Activated T-cell treated with anti-CD3 and anti-CD28 coated beads, Interleukin-2, amount 50 U/mL, for 72 hours (primary cell): ENCODE measurements around the gene WDR77. TPM values are rescaled to one million over a fixed set of nuclear protein-coding genes. Genes with fewer than 3 reads are reported as not detected.

Experiments
- ATAC-seq, 2 donors: fragments of 150-1000 bp; cut with Tn5 transposase; replicated peaks in 1 of 2; 2 replicates each; pipeline ENCODE4 v1.10.0; 2021; ENCODE audit warnings: moderate library complexity in 2 of 2, mild to moderate bottlenecking in 1 of 2
- DNase-seq, 2 donors: peaks; one replicate each; pipeline ENCODE4 v3.0.0; 2021 to 2022; ENCODE audit warnings: mixed read lengths in 1 of 2
- H3K27ac Mint-ChIP-seq: one replicate; pipeline ENCODE4 v1.8.0; 2022; ENCODE audit warnings: mild to moderate bottlenecking, moderate library complexity, mixed read lengths
- H3K27me3 Mint-ChIP-seq: one replicate; pipeline ENCODE4 v1.8.0; 2022; ENCODE audit warnings: low read depth, mixed read lengths
- H3K36me3 Mint-ChIP-seq, 2 donors: one replicate each; pipeline ENCODE4 v1.8.0; 2022; ENCODE audit warnings: mixed read lengths in 2 of 2, mild to moderate bottlenecking in 1 of 2; ENCODE audit not compliant: insufficient read depth in 2 of 2
- H3K4me1 Mint-ChIP-seq: one replicate; pipeline ENCODE4 v1.8.0; 2022; ENCODE audit warnings: low read depth, mixed read lengths
- H3K4me3 Mint-ChIP-seq, 2 donors: one replicate each; pipeline ENCODE4 v1.8.0; 2022; ENCODE audit warnings: mild to moderate bottlenecking in 2 of 2, mixed read lengths in 2 of 2, moderate library complexity in 2 of 2
- H3K9me3 Mint-ChIP-seq, 2 donors: one replicate each; pipeline ENCODE4 v1.8.0; 2022; ENCODE audit warnings: mixed read lengths in 2 of 2
- total RNA-seq, 2 donors: library from RNA; stranded (reverse); gene quantifications; one replicate each; pipeline ENCODE4 v1.2.3, GENCODE V29; 2022

Gene WDR77
- total RNA-seq, 2 donors from 2014 or later: 15.7 to 21.5 TPM

- H3K27ac Mint-ChIP-seq: no peak overlapping the region
- ATAC-seq: no peak
- no peak for DNase-seq
- no peaks in the 10 kb centered on the region for H3K9me3 Mint-ChIP-seq
- H3K4me3 Mint-ChIP-seq: no peak overlapping the region
- no peaks in the 10 kb centered on the region for H3K27me3 Mint-ChIP-seq
- no peaks in the 10 kb centered on the region for H3K4me1 Mint-ChIP-seq
- peaks cover 2 to 26% of the 10 kb centered on the region in 2 donors for H3K36me3 Mint-ChIP-seq
Measured at GRCh38 chr1:111465754-111466153, 16.7 kb upstream of the WDR77 start.

- Mint-ChIP-seq H3K36me3 (peaks cover 5 to 33% of the 10 kb centered on the region in 2 donors), H3K27ac (peak overlapping the region; percentile 2), H3K27me3 (no peaks in the 10 kb centered on the region), H3K4me3 (no peak overlapping the region), H3K9me3 (no peaks in the 10 kb centered on the region), H3K4me1 (no peaks in the 10 kb centered on the region)
- ATAC-seq (no peak), DNase-seq (no peak)
Measured at GRCh38 chr1:111463029-111463683, 14.1 kb upstream of the WDR77 start.

- H3K4me1 Mint-ChIP-seq: no peaks in the 10 kb centered on the region
- no peaks in the 10 kb centered on the region for H3K9me3 Mint-ChIP-seq
- H3K36me3 Mint-ChIP-seq: peaks cover 5 to 39% of the 10 kb centered on the region in 2 donors
- DNase-seq (no peak), ATAC-seq (no peak)
- no peak overlapping the region for H3K27ac Mint-ChIP-seq
- no peak overlapping the region for H3K4me3 Mint-ChIP-seq
- H3K27me3 Mint-ChIP-seq: no peaks in the 10 kb centered on the region
Measured at GRCh38 chr1:111462370-111463028, 13.4 kb upstream of the WDR77 start.

- Mint-ChIP-seq H3K4me3 (no peak overlapping the region), H3K27ac (no peak overlapping the region), H3K27me3 (no peaks in the 10 kb centered on the region), H3K9me3 (no peaks in the 10 kb centered on the region), H3K4me1 (no peaks in the 10 kb centered on the region), H3K36me3 (peaks cover 8 to 44% of the 10 kb centered on the region in 2 donors)
- DNase-seq: no peak
- ATAC-seq: no peak
Measured at GRCh38 chr1:111461765-111462164, 12.7 kb upstream of the WDR77 start.

GRCh38 chr1:111455642-111456031, 6.6 kb upstream of the WDR77 start:
- peaks cover 14 to 41% of the 10 kb centered on the region in 2 donors for H3K36me3 Mint-ChIP-seq

GRCh38 chr1:111454859-111455641, 6.0 kb upstream of the WDR77 start:
- DNase-seq: peak; percentile 39 to 64
- peak; percentile 86 to 93 for ATAC-seq
- Mint-ChIP-seq H3K4me3 (peak overlapping the region; percentile 49 to 83), H3K27me3 (no peaks in the 10 kb centered on the region), H3K4me1 (peaks cover 60% of the 10 kb centered on the region), H3K9me3 (no peaks in the 10 kb centered on the region), H3K27ac (peak overlapping the region; percentile 95), H3K36me3 (peaks cover 13 to 39% of the 10 kb centered on the region in 2 donors)

More at GRCh38 chr1:111455642-111456031, 6.6 kb upstream of the WDR77 start:
- no peak for ATAC-seq
- Mint-ChIP-seq H3K4me1 (peaks cover 54% of the 10 kb centered on the region), H3K27me3 (no peaks in the 10 kb centered on the region), H3K27ac (peak overlapping the region; percentile 95), H3K4me3 (peak overlapping the region in 1 of 2 donors; percentile 83), H3K9me3 (no peaks in the 10 kb centered on the region)
- no peak for DNase-seq

GRCh38 chr1:111453706-111454105, 4.7 kb upstream of the WDR77 start:
- no peak for DNase-seq
- Mint-ChIP-seq H3K4me1 (peaks cover 67% of the 10 kb centered on the region), H3K4me3 (peak overlapping the region in 1 of 2 donors; percentile 16), H3K27me3 (no peaks in the 10 kb centered on the region), H3K27ac (no peak overlapping the region), H3K36me3 (peaks cover 15 to 43% of the 10 kb centered on the region in 2 donors), H3K9me3 (no peaks in the 10 kb centered on the region)
- ATAC-seq: no peak

GRCh38 chr1:111452581-111452980, 3.5 kb upstream of the WDR77 start:
- DNase-seq (no peak), ATAC-seq (no peak)
- no peak overlapping the region for H3K4me3 Mint-ChIP-seq
- H3K27ac Mint-ChIP-seq: no peak overlapping the region
- H3K4me1 Mint-ChIP-seq: peaks cover 76% of the 10 kb centered on the region
- peaks cover 15 to 35% of the 10 kb centered on the region in 2 donors for H3K36me3 Mint-ChIP-seq
- no peaks in the 10 kb centered on the region for H3K9me3 Mint-ChIP-seq
- H3K27me3 Mint-ChIP-seq: no peaks in the 10 kb centered on the region

- ATAC-seq (no peak), DNase-seq (no peak)
- no peaks in the 10 kb centered on the region for H3K27me3 Mint-ChIP-seq
- H3K9me3 Mint-ChIP-seq: no peaks in the 10 kb centered on the region
- H3K27ac Mint-ChIP-seq: peak overlapping the region; percentile 98
- H3K36me3 Mint-ChIP-seq: peaks cover 9 to 25% of the 10 kb centered on the region in 2 donors
- peak overlapping the region; percentile 97 to 100 for H3K4me3 Mint-ChIP-seq
- peaks cover 91% of the 10 kb centered on the region for H3K4me1 Mint-ChIP-seq
Measured at GRCh38 chr1:111450185-111450584, 1.1 kb upstream of the WDR77 start.

GRCh38 chr1:111449703-111450017, 604 bp upstream of the WDR77 start:
- ATAC-seq (no peak), DNase-seq (no peak)
- Mint-ChIP-seq H3K27me3 (no peaks in the 10 kb centered on the region), H3K4me1 (peaks cover 89% of the 10 kb centered on the region), H3K4me3 (peak overlapping the region; percentile 97 to 100), H3K9me3 (no peaks in the 10 kb centered on the region), H3K36me3 (peaks cover 9 to 27% of the 10 kb centered on the region in 2 donors), H3K27ac (peak overlapping the region; percentile 98)

- Mint-ChIP-seq H3K36me3 (peaks cover 9 to 28% of the 10 kb centered on the region in 2 donors), H3K4me1 (peaks cover 89% of the 10 kb centered on the region), H3K4me3 (peak overlapping the region; percentile 97 to 100), H3K27ac (peak overlapping the region; percentile 97), H3K27me3 (no peaks in the 10 kb centered on the region), H3K9me3 (no peaks in the 10 kb centered on the region)
- DNase-seq (peak; percentile 35 to 43), ATAC-seq (peak; percentile 32 to 46)
Measured at GRCh38 chr1:111448482-111448917, 556 bp downstream of the WDR77 start.

GRCh38 chr1:111446967-111447892, 1.8 kb downstream of the WDR77 start:
- Mint-ChIP-seq H3K36me3 (peaks cover 11 to 29% of the 10 kb centered on the region in 2 donors), H3K27me3 (no peaks in the 10 kb centered on the region), H3K9me3 (no peaks in the 10 kb centered on the region), H3K4me3 (peak overlapping the region; percentile 97 to 100), H3K4me1 (peaks cover 89% of the 10 kb centered on the region), H3K27ac (peak overlapping the region; percentile 97)
- no peak for ATAC-seq
- DNase-seq: no peak
